HG03175 (cell line): ENCODE measurements around the gene PGP.
A peak's percentile ranks its signal among the peaks of the same experiment; 100 is the strongest.
"Not testable (repeated sequence)": the region's sequence is repeated elsewhere in the genome, so short reads cannot be mapped to it uniquely, and the experiment has no call there.

Experiments
- ATAC-seq: cut with Tn5 transposase; IDR thresholded peaks from one replicate; pipeline ENCODE4 v1.9.1; 2021; ENCODE audit warnings: mild to moderate bottlenecking, moderate library complexity; ENCODE audit not compliant: unreplicated experiment

Gene PGP

DNA sequence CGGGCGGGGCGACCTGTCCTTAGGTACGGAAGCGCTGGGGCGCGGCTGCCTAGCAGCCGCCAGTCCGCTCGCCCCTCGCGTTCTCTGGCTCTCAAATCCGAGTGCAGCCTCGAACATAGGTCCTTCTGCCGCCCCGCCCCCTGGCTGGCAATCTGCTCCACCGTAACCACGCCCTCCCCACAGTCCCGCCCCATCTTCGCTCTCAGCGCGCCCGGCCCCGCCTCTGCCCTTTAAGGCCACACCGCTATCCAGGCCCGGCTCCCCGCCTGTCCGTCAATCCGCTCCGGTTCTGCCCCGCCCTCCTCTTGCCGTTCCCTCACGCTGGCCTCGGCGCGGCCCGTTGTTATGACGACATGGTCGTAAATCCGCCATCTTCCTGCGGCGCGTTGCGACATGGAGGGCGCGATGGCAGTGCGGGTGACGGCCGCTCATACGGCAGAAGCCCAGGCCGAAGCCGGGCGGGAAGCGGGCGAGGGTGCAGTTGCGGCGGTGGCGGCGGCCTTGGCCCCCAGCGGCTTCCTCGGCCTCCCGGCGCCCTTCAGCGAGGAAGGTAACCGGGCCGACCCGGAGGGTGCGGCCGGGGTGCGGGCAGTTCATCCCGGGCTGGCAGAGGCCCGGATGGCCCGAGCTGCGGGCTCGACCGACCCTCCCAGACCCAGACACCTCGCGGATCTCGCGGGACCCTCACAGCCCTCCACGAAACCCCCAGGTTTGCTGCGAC is 8.7 kb upstream of the PGP start, which contains the start of gene E4F1:
Gene E4F1, plus strand, starts transcription at position 371 of the 721 bp plus-strand sequence. Its CDS starts 23 bp downstream, at position 394.
- ATAC-seq = peak; percentile 98

GRCh38 chr16:2216330-2216729 is 1.7 kb upstream of the PGP start:
- no peak for ATAC-seq

- ATAC-seq = peak; percentile 3
These were observed 572 bp downstream of the PGP start for GRCh38 chr16:2213817-2214718.

DNA sequence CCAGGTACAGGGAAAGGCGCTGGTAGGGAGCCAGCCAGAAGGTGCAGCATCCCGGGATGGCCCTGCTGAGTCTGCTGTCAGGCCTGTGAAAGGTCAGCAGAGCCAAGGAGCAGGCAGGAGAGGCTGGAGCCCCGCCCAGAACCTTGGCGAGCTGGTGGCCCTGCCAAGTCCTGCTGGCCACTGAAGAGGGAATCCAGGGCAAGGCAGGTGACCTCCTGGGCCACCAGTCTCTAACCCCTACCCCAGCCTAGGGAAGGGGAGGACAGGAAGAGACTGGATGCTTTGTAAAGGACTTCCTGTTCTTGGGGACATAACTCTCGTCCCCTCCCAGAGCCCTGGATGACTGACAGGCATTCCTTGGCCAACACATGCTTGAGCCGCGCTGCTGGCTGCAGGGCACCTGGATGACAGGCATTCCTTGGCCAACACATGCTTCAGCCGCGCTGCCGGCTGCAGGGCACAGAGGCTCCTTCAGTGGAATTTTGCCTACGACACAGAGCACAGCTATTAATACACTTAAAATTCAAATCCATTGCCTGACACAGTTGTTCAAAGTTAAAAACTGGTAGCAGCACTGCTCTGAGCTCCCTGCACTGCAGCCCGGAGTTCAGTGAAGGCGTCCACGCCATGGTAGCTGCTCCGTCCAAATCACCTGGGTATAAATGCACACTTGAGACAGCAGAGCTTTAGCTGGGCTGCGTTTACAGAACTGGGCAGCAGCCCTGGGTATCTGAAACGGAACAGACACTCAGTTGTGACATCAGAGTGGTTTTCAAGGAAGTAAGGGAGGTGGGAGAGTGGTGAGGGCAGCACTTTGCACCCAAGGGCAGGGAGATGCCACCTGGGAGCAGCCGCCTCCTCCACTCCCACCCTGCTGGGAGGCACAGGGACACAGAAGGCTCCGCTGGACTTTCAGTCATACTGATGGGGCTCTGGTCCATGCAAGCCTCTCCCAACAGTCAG is 2.0 kb downstream of the PGP start:
- no peak for ATAC-seq

GRCh38 chr16:2211923-2212347 is 2.7 kb downstream of the PGP start:
- no peak for ATAC-seq

DNA sequence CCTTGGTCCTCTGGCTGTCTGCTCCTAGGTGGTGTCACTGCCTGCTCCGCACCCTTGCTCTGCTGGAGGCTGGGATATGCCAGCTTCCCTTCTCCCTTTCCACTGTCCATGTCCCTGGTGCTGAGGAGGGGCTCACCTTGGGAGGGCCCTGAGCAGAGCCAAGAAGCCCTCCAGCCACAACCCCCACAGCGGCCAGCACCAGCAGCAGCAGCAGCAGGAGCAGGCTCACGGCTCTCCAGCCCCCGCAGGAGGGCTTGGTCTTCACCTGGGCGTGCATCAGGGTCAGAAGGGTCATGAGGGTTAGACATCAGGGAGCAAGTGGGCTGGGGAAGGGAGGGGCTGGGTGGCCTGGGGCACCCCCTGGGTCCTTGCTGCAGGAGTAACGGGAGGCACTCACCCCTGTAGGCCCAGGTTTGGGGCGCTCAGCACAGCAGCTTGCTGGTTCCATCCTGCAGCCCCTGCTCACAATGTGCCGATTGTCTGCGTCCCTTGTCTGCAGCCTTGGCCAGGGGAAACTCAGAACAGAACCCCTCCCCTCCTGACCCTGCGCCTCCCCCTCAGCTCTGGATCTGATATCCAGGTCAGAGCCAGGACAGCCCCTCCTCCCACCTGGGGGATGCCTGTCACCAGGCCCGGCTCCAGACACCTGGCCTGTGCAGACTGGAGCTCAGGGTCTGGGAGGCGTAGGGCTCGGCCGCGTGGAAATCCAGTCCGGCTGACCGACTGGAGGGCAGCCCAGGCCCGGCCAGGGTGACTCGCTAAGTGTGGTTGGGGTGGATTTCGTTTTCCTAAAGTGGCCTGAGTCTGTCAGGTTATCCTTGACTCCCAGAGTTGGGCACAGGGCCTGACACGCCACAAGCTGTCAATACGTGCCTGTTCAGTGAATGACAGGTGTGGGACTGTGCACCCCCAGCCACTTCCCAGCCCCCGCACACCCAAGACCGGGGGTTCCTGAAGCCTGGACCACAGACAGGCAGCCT is 4.0 kb downstream of the PGP start, which contains the start of gene BRICD5:
Gene BRICD5, minus strand, starts transcription at position 478 of the 980 bp plus-strand sequence. Its CDS starts 30 bp downstream, at position 448.
- no peak for ATAC-seq

DNA sequence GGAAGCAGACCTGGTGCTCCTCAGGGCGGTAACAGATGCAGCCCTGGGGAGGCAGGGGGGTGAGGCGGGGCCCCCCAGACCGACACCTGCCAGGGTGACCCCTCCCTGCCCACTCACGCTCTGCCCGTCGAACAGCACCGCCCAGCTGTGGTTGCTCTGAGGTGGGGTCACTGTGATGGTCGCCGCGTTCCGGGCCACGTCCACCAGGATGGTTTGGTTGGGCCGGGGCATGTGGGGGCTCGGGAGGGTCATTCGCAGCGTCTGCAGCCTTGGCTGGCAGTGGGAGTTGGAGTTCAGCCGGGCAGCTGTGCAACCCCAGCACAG is 4.7 kb downstream of the PGP start:
- ATAC-seq = no peak

GRCh38 chr16:2209258-2210008 is 5.2 kb downstream of the PGP start:
- ATAC-seq = no peak

GRCh38 chr16:2208772-2209171 is 5.9 kb downstream of the PGP start:
- no peak for ATAC-seq

GRCh38 chr16:2208308-2208707 is 6.3 kb downstream of the PGP start:
- ATAC-seq = no peak

- ATAC-seq = no peak
These were observed 6.8 kb downstream of the PGP start for GRCh38 chr16:2207872-2208271.

- ATAC-seq = no peak
These were observed 7.7 kb downstream of the PGP start for GRCh38 chr16:2206780-2207433.

DNA sequence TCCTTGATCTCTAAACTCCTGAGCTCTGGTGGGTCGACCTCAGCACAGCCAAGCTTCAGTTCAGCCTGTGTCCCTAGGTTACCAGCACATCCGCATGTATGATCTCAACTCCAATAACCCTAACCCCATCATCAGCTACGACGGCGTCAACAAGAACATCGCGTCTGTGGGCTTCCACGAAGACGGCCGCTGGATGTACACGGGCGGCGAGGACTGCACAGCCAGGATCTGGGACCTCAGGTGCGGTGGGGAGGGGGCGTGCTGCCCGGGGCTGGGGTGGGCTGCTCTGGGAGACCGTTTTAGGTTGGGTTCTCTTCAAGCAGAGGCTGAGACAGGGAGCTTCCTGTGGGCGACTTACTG is 8.2 kb downstream of the PGP start:
- ATAC-seq = no peak

- ATAC-seq = peak; percentile 2
These were observed 8.7 kb downstream of the PGP start for GRCh38 chr16:2205967-2206313.

GRCh38 chr16:2205104-2205966 is 9.3 kb downstream of the PGP start, which contains the start of gene MLST8:
Gene MLST8, plus strand, starts transcription at chr16:2205454. Its CDS starts 632 bp downstream, at chr16:2206086.
- peak; percentile 78 for ATAC-seq

DNA sequence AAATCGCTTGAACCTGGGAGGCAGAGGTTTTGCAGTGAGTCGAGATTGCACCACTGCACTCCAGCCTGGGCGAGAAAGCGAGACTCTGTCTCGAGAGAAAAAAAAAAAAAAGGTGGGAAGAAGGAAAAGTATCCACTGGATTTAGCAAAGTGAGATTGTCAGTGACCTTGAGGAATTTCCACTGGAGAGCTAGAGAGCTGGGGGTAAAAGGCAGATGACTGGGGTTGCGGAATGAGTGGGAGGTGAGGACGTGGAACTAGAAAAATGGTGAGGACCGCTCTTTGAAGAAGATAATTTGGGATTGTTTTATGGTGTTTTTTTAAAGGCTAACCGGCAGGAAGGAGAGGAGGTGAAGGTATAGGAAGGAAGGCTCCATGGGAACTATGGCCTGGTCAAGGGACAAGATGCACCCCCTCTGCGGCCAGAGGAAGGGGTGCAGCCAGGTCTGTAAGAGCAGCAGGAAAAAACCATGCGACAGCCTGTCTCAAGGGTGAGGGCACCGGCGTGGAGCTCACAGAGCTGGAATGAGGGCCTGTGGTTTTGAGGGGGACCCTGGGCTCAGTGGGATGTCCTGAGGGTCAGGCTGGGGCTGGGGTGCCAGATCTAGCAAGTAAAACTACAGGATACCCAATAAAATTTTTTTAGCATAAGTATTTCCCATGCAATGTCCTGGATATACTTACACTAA is 10.1 kb downstream of the PGP start:
- ATAC-seq = no peak

DNA sequence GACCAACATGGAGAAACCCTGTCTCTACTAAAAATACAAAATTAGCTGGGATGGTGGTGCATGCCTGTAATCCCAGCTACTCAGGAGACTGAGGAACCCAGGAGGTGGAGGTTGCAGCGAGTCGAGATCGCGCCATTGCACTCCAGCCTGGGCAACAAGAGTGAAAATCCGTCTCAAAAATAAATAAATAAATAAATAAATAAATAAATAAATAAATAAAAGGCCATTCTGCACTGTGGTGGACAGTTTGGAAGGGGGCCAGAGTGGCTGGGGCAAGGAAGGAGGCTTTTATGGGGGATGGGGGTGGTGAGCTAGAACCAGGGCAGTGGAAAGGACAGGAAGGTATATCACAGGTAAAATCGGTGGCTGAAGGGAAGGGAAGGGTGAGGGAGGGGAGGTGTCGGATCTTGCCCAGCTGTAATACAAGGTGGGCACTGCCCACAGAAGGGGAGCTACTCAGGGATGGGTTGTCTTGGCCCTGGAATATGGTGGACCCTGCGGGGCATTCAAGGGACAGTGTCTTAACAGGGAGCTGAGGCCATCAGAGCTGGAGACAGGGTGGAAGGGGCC is 11.4 kb downstream of the PGP start:
- not testable (repeated sequence) for ATAC-seq
